ENCODE results near the gene BRICD5.

DNA sequence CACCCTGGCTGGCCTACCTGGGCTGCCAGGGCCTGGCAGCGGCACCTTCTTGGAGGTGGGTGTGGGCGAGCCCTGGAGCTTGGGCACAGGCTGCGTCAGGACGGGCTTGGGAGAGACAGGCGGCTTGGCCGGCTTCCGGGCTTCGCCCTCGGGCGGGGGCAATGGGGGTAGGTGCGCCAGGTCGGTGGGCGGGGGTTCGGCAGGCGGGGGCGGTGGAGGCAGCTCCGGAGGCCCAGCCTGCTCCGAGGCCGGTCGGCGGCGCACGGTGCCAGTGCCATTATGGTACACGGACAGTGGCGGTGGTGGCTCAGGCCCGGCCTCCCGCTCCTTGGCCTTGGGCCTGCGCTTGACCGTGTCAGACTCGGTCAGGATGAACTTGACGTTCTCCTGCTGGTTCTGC is 31.1 kb downstream of the BRICD5 start:
- TF ChIP-seq, protein P1, sequence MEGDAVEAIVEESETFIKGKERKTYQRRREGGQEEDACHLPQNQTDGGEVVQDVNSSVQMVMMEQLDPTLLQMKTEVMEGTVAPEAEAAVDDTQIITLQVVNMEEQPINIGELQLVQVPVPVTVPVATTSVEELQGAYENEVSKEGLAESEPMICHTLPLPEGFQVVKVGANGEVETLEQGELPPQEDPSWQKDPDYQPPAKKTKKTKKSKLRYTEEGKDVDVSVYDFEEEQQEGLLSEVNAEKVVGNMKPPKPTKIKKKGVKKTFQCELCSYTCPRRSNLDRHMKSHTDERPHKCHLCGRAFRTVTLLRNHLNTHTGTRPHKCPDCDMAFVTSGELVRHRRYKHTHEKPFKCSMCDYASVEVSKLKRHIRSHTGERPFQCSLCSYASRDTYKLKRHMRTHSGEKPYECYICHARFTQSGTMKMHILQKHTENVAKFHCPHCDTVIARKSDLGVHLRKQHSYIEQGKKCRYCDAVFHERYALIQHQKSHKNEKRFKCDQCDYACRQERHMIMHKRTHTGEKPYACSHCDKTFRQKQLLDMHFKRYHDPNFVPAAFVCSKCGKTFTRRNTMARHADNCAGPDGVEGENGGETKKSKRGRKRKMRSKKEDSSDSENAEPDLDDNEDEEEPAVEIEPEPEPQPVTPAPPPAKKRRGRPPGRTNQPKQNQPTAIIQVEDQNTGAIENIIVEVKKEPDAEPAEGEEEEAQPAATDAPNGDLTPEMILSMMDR (IDR thresholded peaks at IDR 0.05): no peak
- no peak for TF ChIP-seq ZFX (IDR thresholded peaks at IDR 0.05; ENCODE audit: borderline replicate concordance)
